HS-27A (cell line): ENCODE data around the gene SEC22A.

ENCODE experiments used
- DNase-seq: peaks from one replicate; pipeline ENCODE4 v3.0.0-alpha.2; 2012; ENCODE audit warnings: low read depth, missing footprints

SEC22A gene

GRCh38 chr3:123267821-123268220 is 66.1 kb downstream of the SEC22A start:
- DNase-seq: no peak

- DNase-seq: no peak
Observed at GRCh38 chr3:123270818-123271217, 69.1 kb downstream of the SEC22A start.

- DNase-seq: no peak
Observed at GRCh38 chr3:123271466-123272159, 69.9 kb downstream of the SEC22A start.

- DNase-seq: no peak
Observed at GRCh38 chr3:123272547-123272946, 70.8 kb downstream of the SEC22A start.

- DNase-seq: no peak
Observed at GRCh38 chr3:123275691-123276090, 73.9 kb downstream of the SEC22A start.

GRCh38 chr3:123276346-123277006 is 74.7 kb downstream of the SEC22A start:
- DNase-seq: no peak

GRCh38 chr3:123277106-123277505 is 75.4 kb downstream of the SEC22A start:
- no peak for DNase-seq

GRCh38 chr3:123278446-123278845 is 76.7 kb downstream of the SEC22A start:
- no peak for DNase-seq

GRCh38 chr3:123279121-123279520 is 77.4 kb downstream of the SEC22A start:
- DNase-seq: no peak

- DNase-seq: no peak
Observed at GRCh38 chr3:123281406-123281805, 79.7 kb downstream of the SEC22A start.

GRCh38 chr3:123281929-123282328 is 80.2 kb downstream of the SEC22A start:
- DNase-seq: no peak

GRCh38 chr3:123282461-123282860 is 80.7 kb downstream of the SEC22A start:
- no peak for DNase-seq

- DNase-seq: no peak
Observed at GRCh38 chr3:123283074-123283473, 81.3 kb downstream of the SEC22A start.

GRCh38 chr3:123283657-123284398 is 82.1 kb downstream of the SEC22A start:
- DNase-seq: no peak

- DNase-seq: no peak
Observed at GRCh38 chr3:123284399-123285010, 82.8 kb downstream of the SEC22A start.

GRCh38 chr3:123285066-123285465 is 83.3 kb downstream of the SEC22A start:
- no peak for DNase-seq

- no peak for DNase-seq
Observed at GRCh38 chr3:123285479-123285878, 83.7 kb downstream of the SEC22A start.

GRCh38 chr3:123285931-123286307 is 84.2 kb downstream of the SEC22A start:
- DNase-seq: no peak

- peak; percentile 17 for DNase-seq
Observed at GRCh38 chr3:123286308-123287023, 84.7 kb downstream of the SEC22A start.

GRCh38 chr3:123287051-123287961 is 85.6 kb downstream of the SEC22A start:
- DNase-seq: no peak

- DNase-seq: no peak
Observed at GRCh38 chr3:123287962-123288302, 86.2 kb downstream of the SEC22A start.
